GM21528 (cell line): ENCODE results near the gene OGFOD2.

Experiments used
- ATAC-seq: cut with Tn5 transposase; IDR thresholded peaks from one replicate; pipeline ENCODE4 v1.9.1; 2021; ENCODE audit warnings: mild to moderate bottlenecking, moderate library complexity; ENCODE audit not compliant: unreplicated experiment, low FRiP score

The OGFOD2 gene

DNA sequence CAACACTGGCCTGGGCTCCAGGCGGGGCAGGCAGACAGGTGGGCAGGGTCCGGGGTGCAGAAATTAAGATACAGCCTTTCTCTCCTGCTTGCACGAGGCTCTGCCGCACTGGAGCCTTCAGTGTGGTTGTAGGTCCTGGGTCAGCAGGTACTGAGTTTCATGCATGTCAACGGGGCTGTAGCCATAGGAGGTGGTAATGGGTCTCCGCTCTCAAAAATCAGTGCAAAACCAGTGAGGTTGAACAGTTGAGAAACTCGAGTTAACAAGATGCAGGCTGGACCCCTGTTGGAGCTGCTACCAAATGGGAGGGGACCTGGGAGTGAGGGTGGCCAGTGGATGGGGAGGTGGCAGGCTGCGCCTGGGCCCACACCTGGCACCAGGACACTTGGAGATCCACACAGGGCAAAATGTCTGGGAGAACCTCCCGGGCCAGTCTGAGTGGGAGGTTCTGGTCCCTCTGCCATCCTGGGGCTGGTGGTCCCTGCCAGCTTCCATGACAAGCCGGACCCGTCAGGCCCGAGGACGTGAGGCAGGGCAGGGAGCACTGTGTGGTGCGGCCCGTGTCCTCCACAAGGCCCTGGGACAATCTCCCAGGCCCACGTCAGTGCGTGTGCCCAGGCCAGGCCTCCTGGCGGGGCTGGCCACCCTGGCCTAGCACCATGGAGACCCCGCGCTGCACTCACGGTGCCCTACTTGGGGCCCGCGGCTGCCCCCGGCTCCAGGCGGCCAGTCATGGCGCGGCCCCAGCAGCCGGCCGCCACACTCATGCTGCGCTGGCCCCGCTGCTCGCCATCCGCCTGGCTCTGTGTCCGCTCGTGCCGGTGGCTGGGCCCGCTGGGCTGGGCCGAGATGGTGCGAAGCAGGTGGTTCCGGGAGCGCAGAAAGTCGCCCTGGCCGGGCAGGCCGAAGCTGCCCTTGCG is 10.6 kb downstream of the OGFOD2 start:
- no peak for ATAC-seq

DNA sequence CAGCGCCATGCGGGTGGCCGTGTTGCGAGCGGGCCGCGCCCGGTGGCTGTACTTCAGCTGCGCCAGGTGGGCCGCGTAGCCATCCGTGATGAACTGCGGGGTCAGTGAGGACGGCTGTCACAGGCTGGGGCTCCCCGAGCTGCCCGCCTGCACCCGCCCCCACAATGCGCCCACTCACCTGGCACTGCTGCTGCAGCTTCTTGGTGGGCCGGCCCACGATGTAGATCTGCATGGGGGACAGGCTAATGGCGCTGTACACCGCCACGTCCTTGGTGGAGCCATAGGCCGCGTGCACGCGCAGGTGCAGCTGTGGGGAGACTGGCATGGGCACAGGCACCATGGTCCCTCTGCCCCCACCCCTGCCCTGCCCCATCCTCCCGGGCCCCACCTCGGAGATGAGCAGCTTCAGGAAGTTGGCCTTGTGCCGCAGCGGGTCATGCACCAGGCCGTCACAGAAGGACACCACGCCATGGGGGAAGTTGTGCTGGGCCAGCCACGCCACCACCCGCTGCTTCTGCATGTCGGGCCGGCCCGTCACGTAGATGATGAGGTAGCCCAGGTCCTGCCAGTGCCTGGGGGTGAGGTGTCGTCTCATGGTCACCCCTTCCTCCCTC is 11.3 kb downstream of the OGFOD2 start:
- no peak for ATAC-seq

DNA sequence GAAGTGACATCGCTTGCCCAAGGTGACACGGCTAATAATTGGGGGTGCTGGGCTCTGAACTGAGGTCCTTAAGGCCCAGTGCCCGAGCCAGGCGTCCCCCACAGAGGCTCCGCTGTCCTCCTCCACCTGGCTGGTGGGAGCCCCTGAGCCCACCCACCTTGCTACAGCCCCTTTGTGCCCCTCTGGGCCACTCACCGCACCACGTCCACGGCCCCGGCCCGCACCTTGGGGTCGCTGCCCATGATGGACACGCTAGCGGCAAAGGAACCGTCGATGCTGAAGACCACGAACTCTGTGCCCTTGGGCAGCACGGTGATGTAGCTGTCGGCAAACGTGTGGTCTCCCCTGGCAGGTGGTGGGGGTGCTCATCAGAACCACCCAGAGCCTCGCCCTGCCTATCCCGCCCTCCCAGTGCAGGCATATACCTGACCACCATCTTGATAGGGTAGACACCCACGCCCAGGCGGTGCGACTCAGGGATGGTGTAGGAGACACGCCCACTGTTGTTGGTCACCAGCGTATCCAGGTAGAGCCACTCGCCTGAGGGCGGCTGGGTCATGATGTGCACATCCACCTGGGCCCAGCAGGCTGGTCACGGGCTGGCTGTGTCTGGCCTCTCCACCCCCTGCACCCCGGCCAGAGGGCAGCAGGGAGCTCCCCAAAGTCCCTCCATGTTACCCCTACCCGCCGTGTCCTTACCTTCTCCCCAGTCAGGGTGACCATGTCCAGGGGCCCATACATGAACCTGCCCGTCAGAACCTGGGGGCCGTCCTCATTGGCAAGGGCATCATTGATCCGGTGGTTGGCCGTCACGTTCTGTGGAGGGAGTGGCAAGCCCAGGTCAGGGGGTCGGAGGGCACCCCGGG is 12.3 kb downstream of the OGFOD2 start:
- no peak for ATAC-seq

DNA sequence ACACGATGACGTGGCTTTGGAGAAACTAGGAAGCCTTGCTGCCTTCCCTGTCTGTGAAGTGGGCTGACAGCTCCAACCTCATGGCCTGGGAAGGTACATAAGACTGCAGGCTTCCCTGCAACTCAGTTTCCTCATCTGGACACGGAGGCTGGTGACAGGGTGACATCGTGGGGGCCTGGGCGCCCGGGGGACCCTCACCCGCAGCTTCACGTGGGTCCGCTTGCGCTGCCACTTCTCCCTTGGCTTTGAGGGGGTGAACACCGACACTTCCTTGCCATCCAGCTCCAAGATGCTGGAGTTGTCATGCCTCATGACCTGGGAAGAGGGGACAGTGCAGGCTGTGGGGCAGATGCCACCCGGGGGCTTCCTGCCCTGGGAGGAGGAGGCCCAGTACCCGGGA is 13.0 kb downstream of the OGFOD2 start:
- no peak for ATAC-seq

DNA sequence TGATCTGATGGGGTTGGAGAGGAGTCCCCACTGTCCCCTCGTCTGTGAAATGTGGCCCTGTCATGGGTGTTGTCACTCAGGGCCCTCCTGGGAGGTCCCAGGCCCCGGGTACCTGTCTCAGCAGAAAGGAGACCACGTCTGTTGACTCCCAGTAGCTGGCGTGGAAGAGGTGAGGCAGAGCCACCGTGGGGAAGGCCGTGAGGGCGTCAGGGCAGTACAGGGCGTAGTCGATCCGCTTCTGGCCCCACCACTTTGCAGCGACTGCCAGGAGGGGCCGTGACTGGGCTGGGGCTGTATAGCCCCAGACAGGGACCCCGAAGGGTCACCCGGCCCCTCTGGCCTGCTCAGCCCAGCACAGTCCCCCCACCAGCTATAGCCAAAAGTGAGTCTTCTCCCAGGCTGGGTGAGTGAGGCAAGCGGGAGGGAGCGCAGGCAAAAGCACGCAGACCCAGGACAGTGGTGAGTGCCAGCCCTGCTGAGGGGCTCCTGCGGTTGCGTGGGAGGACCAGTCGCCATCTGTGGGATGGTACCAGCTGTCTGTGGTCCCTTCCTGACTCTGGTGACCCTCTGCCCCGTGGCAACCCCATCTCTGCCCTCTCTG is 13.7 kb downstream of the OGFOD2 start:
- ATAC-seq = no peak

DNA sequence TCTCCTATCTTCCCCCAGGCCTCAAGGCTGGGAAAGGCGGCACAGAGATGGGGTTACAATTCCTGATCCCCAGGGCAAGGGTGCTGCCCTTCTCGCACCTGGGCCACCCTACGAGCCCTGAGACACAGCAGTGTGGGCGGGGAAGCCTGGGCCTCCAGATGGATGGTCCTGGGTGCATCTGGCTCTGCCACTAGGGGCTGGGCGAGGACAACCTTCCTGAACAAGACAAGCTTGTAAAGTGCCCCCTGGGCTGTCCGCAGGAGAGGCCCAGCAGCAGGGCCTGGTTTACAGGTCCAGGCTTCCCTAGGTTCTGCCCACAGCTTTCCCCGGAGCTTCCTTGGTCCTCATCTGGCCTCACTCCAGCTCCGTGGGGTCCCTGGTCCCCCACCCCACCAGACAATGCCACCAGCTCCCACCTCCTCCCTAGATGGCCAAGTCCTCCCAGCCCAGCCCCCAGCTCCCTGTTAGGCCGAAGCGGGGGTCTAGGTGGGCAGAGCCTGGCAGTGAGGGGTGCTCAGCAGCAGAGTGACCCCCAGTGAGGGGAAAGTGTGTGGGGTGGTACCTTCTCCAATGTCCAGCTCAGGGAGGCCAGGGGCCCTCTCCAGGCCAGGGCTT is 14.3 kb downstream of the OGFOD2 start:
- ATAC-seq = no peak

DNA sequence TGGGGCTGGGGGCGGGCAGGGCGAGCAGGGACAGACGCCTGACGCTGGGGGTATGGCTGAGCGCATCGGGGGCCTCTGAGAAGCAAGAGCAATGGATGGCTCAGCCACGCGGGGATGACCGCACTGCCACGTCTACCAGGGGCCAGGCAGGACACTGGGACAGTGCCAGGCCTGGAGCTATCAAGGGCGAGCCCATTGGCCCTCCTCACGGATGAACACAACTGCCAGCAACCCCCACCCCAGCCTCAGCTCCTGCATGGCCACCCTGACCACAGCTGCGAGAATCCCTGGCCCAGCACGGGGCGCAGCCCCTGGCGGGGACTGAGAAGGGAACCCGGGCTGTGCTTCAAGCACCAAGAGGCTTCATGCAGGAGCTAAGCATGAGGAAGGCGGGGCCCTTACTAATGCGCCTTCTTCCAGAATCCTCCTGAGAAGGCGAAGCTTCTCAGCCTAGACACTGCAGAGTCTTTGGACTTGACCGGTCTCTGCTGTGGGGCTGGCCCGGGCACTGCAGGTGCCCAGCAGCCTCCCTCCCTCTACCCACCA is 14.9 kb downstream of the OGFOD2 start:
- ATAC-seq = no peak

DNA sequence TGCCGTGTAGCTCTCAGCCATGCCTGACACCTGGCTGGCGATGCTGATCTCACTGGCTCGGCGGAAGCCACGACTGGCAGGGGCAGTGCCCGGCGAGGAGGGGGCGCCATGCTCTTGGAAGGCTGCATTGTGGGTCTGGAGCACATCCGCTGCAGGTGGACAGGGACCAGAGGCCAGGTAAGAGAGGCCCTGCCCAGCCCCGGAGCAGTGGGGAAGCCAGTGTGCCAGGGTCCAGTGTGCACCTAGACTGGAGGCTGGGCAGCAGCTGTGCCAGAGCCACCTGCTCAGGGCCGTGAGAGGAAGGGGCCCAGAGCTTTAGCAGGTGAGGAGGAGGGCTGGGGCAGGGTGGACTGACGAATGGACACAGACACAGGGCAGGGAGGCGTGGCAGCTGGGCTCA is 15.5 kb downstream of the OGFOD2 start:
- ATAC-seq = no peak

DNA sequence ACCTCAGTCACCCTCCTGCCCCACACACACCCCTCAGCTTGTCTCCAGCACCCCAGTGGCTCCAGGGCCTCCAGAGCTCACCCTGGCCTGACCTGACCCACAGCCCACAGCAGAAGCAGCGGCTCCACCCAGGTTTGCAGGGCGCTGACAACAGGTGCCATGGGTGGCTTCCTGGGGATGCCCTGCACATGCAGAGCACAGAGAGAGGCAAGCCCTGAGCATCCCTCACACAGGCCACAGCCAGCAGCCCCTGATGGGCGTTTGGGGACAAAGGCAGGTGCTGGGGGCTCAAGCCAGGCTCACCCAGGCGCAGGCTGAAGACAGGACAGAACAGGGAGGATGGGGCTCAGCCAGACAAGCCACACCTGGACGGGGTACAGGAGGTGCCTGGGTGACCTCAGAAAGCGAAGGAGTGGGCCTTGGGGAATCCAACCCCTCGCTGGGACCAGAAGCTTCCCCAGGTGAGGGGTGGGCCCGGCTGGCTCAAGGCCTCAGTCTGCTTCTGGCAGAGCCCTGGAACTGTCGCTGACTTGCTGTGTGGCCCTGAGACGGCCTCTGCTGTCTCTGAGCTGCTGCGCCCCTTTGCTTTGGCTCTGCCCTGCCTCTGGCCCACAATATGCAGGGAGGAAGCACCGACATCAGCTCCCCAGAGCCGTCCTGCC is 16.0 kb downstream of the OGFOD2 start:
- no peak for ATAC-seq

DNA sequence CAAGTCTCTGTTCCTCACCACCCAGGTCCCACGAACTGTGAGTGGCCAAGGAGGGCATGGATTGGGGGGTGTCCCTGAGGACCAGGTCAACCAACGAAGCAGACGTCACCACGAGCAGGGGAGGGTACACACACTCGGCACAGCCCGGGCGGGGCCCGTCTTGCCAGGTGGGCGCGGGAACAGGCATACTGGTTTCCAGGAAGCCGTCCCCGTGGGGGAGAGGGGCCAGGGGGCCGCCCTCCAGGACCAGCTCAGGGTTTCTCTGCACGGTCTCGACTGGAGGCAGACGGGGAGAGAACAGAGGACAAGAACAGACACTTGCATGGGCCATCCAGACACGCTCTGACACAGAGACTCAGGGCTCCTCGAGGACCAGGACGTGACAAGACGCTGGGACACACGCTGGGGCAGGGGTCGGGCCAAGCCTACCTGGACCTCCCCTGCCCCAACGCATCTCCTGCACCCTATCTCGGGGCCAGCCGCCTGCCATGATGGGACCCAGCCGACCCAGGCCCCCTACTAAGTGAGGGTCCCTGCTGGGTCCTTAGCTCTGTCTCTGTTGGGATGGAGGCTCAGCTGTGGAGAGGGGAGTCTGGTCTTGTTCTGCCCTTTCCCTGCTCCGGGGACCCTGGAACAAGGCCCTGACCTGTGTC is 16.7 kb downstream of the OGFOD2 start:
- ATAC-seq = no peak

DNA sequence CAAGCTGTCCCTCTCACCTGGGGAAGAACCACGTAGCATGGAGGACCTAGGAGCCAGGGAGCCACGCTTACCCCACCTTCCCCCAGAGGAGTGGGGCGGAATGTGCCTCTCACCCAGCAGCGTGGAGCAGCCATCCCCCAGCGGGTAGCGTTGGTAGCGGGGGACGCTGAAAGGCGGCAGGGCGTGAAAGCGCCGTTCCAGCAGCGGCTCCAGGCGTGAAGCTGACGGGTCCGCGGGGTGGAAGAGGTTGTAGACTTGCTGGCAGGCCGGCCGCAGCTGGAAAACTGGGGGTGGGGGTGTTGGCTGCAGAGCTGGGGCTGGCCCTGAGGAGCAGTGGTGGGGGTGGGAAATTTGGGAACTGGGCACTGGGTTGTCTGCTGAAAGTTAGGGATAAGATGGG is 17.3 kb downstream of the OGFOD2 start:
- ATAC-seq = no peak

DNA sequence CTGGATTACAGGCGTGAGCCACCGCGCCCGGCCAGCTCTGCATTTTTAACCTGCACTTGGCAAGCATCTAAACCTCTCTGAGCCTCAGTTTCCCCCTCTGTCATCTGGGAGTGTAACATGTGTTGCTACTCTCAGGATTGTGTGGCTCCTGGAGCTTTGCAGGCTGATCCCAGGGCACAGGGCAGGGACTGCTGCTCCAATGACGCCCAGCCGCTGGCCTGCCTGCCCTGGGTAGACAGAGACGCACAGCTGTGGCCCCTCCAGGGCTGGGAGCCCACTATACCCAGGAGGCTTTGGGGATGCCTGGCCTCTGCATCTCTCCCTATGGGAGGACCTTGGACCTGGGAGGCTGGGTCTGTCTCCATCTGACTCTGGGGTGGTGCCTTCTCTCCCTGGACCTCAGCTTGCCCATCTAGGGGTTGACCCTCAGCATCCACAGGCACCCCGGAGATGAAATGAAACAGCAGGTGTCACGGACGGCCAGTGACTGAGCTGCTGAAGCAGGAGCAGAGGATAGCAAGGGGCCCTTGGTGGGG is 19.2 kb downstream of the OGFOD2 start:
- ATAC-seq = no peak

DNA sequence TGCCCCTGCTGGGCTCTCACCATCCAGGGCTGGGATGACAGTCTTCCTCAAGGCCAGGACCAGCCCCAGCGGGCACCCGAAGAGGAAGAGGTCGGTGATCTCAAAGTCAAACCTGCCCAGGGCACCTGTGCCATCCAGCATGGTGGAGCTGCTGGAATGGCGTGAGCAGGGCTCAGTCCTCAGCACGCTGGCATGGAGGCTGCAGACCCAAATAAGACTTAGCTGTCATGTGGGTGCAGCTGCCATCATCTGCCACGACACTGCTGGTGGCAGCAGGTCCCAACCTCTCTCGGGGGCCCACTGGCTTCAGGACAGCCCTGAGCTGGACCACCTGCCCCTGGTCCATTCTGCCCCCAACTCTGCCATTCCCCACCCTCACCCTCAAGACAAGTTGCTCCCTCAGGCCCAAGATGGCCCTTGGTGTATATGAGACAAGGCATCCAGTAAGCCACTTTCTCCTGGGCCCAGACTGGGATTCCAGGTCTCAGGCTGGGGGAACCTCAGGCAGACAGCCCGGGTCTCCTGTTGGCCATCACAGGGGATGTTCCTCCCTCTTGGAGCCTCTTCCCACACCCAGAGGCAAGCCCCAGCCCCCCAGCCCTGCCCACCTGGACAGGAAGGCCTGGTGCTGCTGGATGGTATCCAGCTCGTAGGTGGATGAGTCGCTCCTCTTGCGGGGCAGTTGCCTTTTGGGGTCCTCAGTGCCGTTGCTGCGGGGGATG is 19.9 kb downstream of the OGFOD2 start:
- ATAC-seq = no peak

DNA sequence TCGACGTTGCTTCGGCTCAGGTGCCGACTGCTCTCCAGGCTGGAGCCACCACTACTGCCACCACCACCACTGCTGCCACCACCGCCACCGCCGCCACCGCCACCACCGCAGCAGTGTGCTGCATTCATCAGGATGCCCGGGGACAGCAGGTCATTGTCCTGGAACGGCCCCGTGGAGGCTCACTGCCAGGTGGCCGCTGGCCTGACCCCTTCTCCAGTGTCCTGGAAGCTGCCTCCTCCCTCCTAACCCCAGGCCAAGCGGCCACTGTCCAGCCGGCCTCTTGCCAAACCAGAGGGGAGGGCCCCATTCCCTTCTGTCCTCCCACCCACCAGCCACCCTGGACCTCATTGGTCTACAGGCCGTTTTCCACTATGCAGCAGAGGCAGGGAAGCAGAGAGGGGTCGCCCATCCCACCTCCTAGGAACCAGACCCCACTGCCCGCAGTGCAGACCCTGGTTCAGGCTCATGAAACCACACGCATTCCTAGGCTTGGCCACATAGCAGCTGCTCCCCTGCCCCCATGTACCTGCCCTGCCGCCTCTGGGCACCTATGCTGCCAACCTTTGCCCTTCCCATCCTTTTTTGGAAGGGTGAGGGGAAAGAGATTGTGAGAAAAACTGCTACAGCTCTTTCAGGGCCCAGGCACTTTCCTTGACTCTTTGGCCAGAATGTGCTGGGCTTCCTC is 20.6 kb downstream of the OGFOD2 start:
- no peak for ATAC-seq

DNA sequence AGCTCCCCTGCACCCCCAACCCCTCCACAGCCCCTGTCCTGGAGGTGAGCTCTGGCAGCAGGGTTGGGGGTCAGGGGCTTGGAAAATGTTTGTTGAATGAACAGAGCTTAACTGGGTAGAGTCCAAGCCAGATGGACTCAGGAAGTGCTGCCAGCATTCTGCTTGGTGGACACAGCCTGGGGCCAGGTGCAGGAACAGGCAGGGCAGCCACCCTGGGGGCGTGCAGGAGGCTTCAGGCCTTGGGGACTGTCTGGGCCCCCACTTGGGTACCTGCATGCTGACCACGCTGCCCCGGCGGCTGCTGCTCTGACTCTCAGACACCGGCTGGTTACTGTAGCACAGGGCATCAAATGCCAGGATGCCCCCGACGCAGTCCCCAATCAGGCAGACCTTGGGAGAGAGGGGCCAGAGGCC is 21.2 kb downstream of the OGFOD2 start:
- no peak for ATAC-seq

DNA sequence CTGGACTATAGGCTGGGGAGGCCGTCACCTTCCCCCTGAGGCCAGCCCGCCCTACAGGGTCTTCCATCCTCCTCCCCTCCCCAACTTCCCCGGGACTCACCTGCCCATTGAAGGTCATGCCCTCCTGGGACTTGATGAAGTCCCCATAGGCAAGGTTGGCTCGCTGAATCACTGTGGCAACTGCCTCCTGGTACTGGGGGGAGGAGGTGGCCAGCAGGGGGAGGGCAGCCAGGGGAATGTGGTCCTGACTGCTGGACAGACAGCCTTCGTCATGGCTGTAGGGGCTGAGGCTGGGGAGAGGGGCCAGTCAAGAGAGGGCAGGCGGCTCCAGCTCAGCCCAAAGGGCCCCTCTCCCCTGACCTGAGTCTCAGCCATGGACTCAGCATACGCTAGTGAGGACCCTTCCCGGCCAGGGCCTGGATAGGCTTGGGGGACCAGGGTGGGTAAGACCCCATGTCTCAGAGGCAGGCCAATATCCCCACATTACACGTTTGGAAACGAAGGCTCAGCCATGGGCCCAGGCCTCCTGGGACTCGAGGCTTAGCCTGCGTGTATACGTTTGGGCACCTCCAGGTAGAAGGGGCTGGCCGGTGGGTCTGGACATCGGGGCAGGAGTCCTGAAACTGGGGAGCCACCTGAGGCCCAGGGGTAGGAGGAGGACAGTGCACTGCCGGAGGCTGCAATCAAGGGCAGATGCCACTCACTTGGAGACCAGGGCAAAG is 21.7 kb downstream of the OGFOD2 start:
- no peak for ATAC-seq
